Activated CD4-positive, alpha-beta T cell treated with anti-CD3 and anti-CD28 coated beads, Interleukin-2, amount 10 ng/mL, durations not matched to agents 7 days and 5 days (primary cell): ENCODE results near the gene CPNE5. TPM values are rescaled to one million over a fixed set of nuclear protein-coding genes. Genes with fewer than 3 reads are reported as not detected.
"Not testable (repeated sequence)": the region's sequence is repeated elsewhere in the genome, so short reads cannot be mapped to it uniquely, and the experiment has no call there.

ENCODE experiments used
- CTCF ChIA-PET: fragments of 350-600 bp; sonication (Branson Sonifier 250); formaldehyde crosslinking; loops from one replicate; lab custom pipeline; 2021; ENCODE audit warnings: antibody characterized with exemption; lab: Charles Lee
- POLR2A ChIA-PET: fragments of 350-600 bp; sonication (Branson Sonifier 250); formaldehyde crosslinking; loops from one replicate; lab custom pipeline; 2021; ENCODE audit warnings: antibody characterized with exemption; lab: Charles Lee
- DNase-seq: peaks from one replicate; pipeline ENCODE4 v3.0.0-alpha.2; 2020
- H3K27ac Mint-ChIP-seq: one replicate; pipeline ENCODE4 v1.8.0; 2021; ENCODE audit warnings: mild to moderate bottlenecking, moderate library complexity, mixed read lengths
- H3K27me3 Mint-ChIP-seq: one replicate; pipeline ENCODE4 v1.8.0; 2021; ENCODE audit warnings: mixed read lengths
- H3K36me3 Mint-ChIP-seq: one replicate; pipeline ENCODE4 v1.8.0; 2021; ENCODE audit warnings: low read depth, mixed read lengths
- H3K4me1 Mint-ChIP-seq: one replicate; pipeline ENCODE4 v1.8.0; 2021; ENCODE audit warnings: mixed read lengths
- H3K4me3 Mint-ChIP-seq: one replicate; pipeline ENCODE4 v1.8.0; 2021; ENCODE audit warnings: mild to moderate bottlenecking, moderate library complexity, mixed read lengths
- H3K9me3 Mint-ChIP-seq: one replicate; pipeline ENCODE4 v1.8.0; 2021; ENCODE audit warnings: mixed read lengths
- total RNA-seq, 2 experiments: library from RNA; stranded (reverse); gene quantifications; one replicate each; pipeline ENCODE4 v1.2.3, GENCODE V29; 2021

CPNE5 gene
- total RNA-seq, 2 experiments from 2014 or later = 0.47 to 1.00 TPM

GRCh38 chr6:36716476-36717093 is 122.7 kb downstream of the CPNE5 start:
- no peak overlapping the region for H3K4me3 Mint-ChIP-seq
- no peaks in the 10 kb centered on the region for H3K4me1 Mint-ChIP-seq
- H3K36me3 Mint-ChIP-seq = no peaks in the 10 kb centered on the region
- no peak for DNase-seq
- H3K27me3 Mint-ChIP-seq = no peaks in the 10 kb centered on the region
- POLR2A ChIA-PET = no interaction called here
- CTCF ChIA-PET = interaction anchor here (0.8 to 1.5 kb wide), 3 partner anchors 13 to 93 kb away, joined by 3 to 4 read pairs (median 3); no protein-coding TSS in a partner anchor
- H3K27ac Mint-ChIP-seq = no peak overlapping the region
- H3K9me3 Mint-ChIP-seq = no peaks in the 10 kb centered on the region

DNA sequence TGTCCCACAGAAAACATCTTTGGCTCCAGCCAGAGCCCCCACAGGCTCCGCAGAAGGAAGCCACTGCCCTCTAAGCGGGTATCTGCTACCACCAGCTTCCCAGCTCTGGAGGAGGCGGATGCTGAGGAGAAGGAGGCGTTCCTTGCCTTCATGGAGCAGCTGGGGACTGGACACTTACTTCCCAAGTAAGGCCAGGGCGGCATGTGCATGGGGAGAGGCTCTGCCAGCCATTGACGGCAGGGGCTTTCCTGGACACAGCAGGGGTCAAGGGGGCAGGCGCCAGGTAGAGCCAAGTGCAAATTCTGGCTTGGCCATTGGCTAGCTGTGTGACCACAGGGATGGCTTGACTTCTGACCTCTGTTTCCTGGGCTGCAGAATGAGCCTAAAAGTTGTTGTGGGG is 123.8 kb downstream of the CPNE5 start:
- CTCF ChIA-PET = interaction anchor here (1.2 kb wide), 1 partner anchor 15 kb away, joined by 3 read pairs; no protein-coding TSS in a partner anchor
- Mint-ChIP-seq H3K4me1 (no peaks in the 10 kb centered on the region), H3K36me3 (no peaks in the 10 kb centered on the region)

GRCh38 chr6:36714511-36714910 is 124.7 kb downstream of the CPNE5 start:
- CTCF ChIA-PET = interaction anchor here (0.6 kb wide), 1 partner anchor 106 kb away, joined by 3 read pairs; no protein-coding TSS in a partner anchor
- peak overlapping the region; percentile 31 for H3K27ac Mint-ChIP-seq

More for the DNA sequence above, 123.8 kb downstream of the CPNE5 start:
- H3K4me3 Mint-ChIP-seq = no peak overlapping the region
- H3K27me3 Mint-ChIP-seq = no peaks in the 10 kb centered on the region
- H3K27ac Mint-ChIP-seq = no peak overlapping the region
- H3K9me3 Mint-ChIP-seq = no peaks in the 10 kb centered on the region
- DNase-seq = no peak
- POLR2A ChIA-PET = no interaction called here

DNA sequence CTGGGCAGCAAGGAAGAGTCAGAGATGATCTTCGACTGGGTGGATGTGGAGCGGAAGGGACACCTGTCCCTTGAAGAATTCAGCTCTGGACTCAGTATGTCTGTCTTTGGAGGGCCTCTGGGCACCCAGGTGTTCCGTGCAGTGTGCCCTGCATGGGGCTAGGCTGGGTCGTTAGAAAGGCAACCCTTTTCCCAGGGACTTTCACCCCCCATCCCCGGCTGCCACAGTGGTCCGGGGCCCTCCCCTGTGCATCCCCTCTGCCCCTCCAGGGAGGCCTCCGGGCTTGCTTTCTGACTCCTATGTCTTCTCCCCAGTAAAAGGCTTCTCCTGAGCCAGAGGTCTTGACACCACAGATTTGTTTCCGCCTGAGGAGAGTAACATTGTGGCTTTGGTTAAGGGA is 125.4 kb downstream of the CPNE5 start:
- no peak overlapping the region for H3K27ac Mint-ChIP-seq
- no peak overlapping the region for H3K4me3 Mint-ChIP-seq
- ChIA-PET CTCF (no interaction called here), POLR2A (no interaction called here)
- peaks cover 4% of the 10 kb centered on the region for H3K27me3 Mint-ChIP-seq
- H3K9me3 Mint-ChIP-seq = no peaks in the 10 kb centered on the region
- H3K36me3 Mint-ChIP-seq = no peaks in the 10 kb centered on the region
- no peaks in the 10 kb centered on the region for H3K4me1 Mint-ChIP-seq
- no peak for DNase-seq

More at GRCh38 chr6:36714511-36714910, 124.7 kb downstream of the CPNE5 start:
- H3K36me3 Mint-ChIP-seq = no peaks in the 10 kb centered on the region
- peaks cover 4% of the 10 kb centered on the region for H3K27me3 Mint-ChIP-seq
- no peaks in the 10 kb centered on the region for H3K9me3 Mint-ChIP-seq
- POLR2A ChIA-PET = no interaction called here
- H3K4me3 Mint-ChIP-seq = no peak overlapping the region
- no peaks in the 10 kb centered on the region for H3K4me1 Mint-ChIP-seq
- DNase-seq = no peak

DNA sequence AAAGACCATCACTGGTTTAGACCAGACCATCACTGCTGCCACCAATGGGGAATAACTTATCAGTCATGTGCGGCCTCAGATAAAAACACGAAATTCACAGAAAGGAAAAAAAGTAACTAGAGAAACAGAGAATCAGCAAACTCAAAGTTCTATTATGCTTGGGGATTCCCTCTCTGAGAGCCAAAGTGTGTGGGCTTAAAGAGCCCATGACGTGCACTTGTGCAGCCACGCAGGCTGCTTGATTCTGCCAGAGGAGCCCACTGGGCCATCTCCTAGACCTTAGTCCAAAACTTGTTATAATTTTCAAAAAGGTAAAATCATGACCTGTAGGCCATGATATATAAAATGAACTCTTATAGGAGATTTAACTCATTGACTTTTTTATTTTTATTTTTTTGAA is 126.4 kb downstream of the CPNE5 start:
- H3K36me3 Mint-ChIP-seq = no peaks in the 10 kb centered on the region
- H3K27ac Mint-ChIP-seq = no peak overlapping the region
- CTCF ChIA-PET = interaction anchor here (1.2 kb wide), 1 partner anchor 12 kb away, joined by 4 read pairs; no protein-coding TSS in a partner anchor
- H3K4me1 Mint-ChIP-seq = no peaks in the 10 kb centered on the region
- POLR2A ChIA-PET = no interaction called here
- no peak for DNase-seq
- H3K9me3 Mint-ChIP-seq = no peaks in the 10 kb centered on the region
- peaks cover 4% of the 10 kb centered on the region for H3K27me3 Mint-ChIP-seq
- no peak overlapping the region for H3K4me3 Mint-ChIP-seq

GRCh38 chr6:36706339-36706738 is 132.9 kb downstream of the CPNE5 start:
- ChIA-PET POLR2A (no interaction called here), CTCF (interaction anchor here (1.4 kb wide), 1 partner anchor 16 kb away, joined by 4 read pairs; no protein-coding TSS in a partner anchor)
- DNase-seq = no peak
- peaks cover 3% of the 10 kb centered on the region for H3K4me1 Mint-ChIP-seq
- H3K36me3 Mint-ChIP-seq = no peaks in the 10 kb centered on the region
- peaks cover 6% of the 10 kb centered on the region for H3K27me3 Mint-ChIP-seq
- no peaks in the 10 kb centered on the region for H3K9me3 Mint-ChIP-seq
- no peak overlapping the region for H3K4me3 Mint-ChIP-seq
- no peak overlapping the region for H3K27ac Mint-ChIP-seq

- H3K36me3 Mint-ChIP-seq, H3K27ac Mint-ChIP-seq, H3K4me1 Mint-ChIP-seq, H3K27me3 Mint-ChIP-seq, H3K9me3 Mint-ChIP-seq, POLR2A ChIA-PET, H3K4me3 Mint-ChIP-seq, DNase-seq: not testable (repeated sequence)
- CTCF ChIA-PET = interaction anchor here (0.6 to 1.5 kb wide), 3 partner anchors 12 to 361 kb away, joined by 3 read pairs; no protein-coding TSS in a partner anchor
These were observed 134.2 kb downstream of the CPNE5 start for GRCh38 chr6:36704961-36705577.

- no peaks in the 10 kb centered on the region for H3K36me3 Mint-ChIP-seq
- H3K4me3 Mint-ChIP-seq = no peak overlapping the region
- H3K27ac Mint-ChIP-seq = no peak overlapping the region
- ChIA-PET POLR2A (no interaction called here), CTCF (interaction anchor here (0.7 to 1.5 kb wide), 2 partner anchors 13 to 29 kb away, joined by 3 read pairs; no protein-coding TSS in a partner anchor)
- H3K4me1 Mint-ChIP-seq = peaks cover 6% of the 10 kb centered on the region
- no peak for DNase-seq
- H3K27me3 Mint-ChIP-seq = peaks cover 1% of the 10 kb centered on the region
- no peaks in the 10 kb centered on the region for H3K9me3 Mint-ChIP-seq
These were observed 135.3 kb downstream of the CPNE5 start for GRCh38 chr6:36703982-36704381.

DNA sequence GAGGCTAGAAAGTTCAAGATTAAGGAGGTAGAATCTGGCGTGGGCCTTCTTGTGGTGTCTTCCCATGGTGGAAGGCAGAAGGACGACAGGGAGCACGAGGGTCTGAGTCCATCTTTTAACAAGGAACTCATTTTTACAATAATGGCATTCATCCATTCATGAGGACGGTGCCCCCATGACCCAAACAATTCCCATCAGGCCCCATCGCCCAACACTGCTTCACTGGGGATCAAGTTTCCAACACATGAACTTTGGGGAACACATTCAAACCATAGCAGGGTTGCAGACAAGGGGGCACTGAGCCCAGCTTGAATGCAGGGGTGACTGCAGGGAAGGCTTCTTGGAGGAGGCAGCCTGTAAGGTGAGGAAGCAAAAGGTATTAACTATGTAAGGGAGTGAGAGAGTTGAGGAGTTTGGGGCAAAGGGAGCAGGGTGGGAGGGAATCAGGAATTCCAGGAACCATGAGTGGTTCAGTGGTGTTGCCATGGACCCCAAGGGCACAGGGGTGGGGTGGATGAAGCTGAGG is 136.1 kb downstream of the CPNE5 start:
- H3K27me3 Mint-ChIP-seq = peaks cover 1% of the 10 kb centered on the region
- DNase-seq = no peak
- H3K36me3 Mint-ChIP-seq = no peaks in the 10 kb centered on the region
- no peak overlapping the region for H3K27ac Mint-ChIP-seq
- H3K9me3 Mint-ChIP-seq = no peaks in the 10 kb centered on the region
- H3K4me3 Mint-ChIP-seq = no peak overlapping the region
- POLR2A ChIA-PET = no interaction called here
- CTCF ChIA-PET = interaction anchor here (1.1 to 1.5 kb wide), 2 partner anchors 13 to 32 kb away, joined by 3 read pairs; no protein-coding TSS in a partner anchor
- peaks cover 6% of the 10 kb centered on the region for H3K4me1 Mint-ChIP-seq

DNA sequence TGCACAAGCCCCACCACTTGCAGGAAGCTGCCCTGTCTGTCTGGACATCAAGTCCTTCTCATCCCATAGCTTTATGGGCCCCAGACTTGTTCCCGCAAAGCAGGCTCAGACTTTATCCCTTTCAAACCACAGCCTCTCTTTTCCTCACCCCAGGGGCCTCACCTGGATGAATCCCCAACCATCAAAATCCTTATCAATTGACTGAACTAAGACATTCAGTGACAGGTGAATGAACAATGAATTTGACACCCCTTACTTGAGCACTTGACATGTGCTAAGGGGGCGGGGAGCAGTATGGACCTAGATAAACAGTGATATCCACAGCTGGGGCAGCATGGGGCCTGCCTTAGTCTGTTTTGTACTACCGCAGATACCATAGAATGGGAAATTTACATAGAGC is 136.6 kb downstream of the CPNE5 start:
- CTCF ChIA-PET = interaction anchor here (1.1 to 1.2 kb wide), 2 partner anchors 14 to 32 kb away, joined by 3 to 4 read pairs; no protein-coding TSS in a partner anchor
- POLR2A ChIA-PET = no interaction called here
- H3K4me3 Mint-ChIP-seq = no peak overlapping the region
- peaks cover 6% of the 10 kb centered on the region for H3K4me1 Mint-ChIP-seq
- no peaks in the 10 kb centered on the region for H3K9me3 Mint-ChIP-seq
- H3K27me3 Mint-ChIP-seq = peaks cover 1% of the 10 kb centered on the region
- no peak overlapping the region for H3K27ac Mint-ChIP-seq
- H3K36me3 Mint-ChIP-seq = no peaks in the 10 kb centered on the region
- no peak for DNase-seq

GRCh38 chr6:36701401-36701991 is 137.7 kb downstream of the CPNE5 start:
- no peak overlapping the region for H3K4me3 Mint-ChIP-seq
- CTCF ChIA-PET = interaction anchor here (1.0 to 1.2 kb wide), 2 partner anchors 15 to 211 kb away, joined by 3 to 4 read pairs; no protein-coding TSS in a partner anchor
- no peak for DNase-seq

GRCh38 chr6:36700831-36701230 is 138.4 kb downstream of the CPNE5 start:
- Mint-ChIP-seq H3K27me3 (no peaks in the 10 kb centered on the region), H3K4me1 (peaks cover 13% of the 10 kb centered on the region), H3K27ac (no peak overlapping the region), H3K4me3 (no peak overlapping the region), H3K9me3 (no peaks in the 10 kb centered on the region), H3K36me3 (no peaks in the 10 kb centered on the region)
- ChIA-PET POLR2A (no interaction called here), CTCF (interaction anchor here (1.0 to 1.1 kb wide), 2 partner anchors 11 to 211 kb away, joined by 3 to 4 read pairs; no protein-coding TSS in a partner anchor)
- DNase-seq = no peak

More at GRCh38 chr6:36701401-36701991, 137.7 kb downstream of the CPNE5 start:
- H3K27me3 Mint-ChIP-seq = no peaks in the 10 kb centered on the region
- H3K4me1 Mint-ChIP-seq = peaks cover 10% of the 10 kb centered on the region
- no peaks in the 10 kb centered on the region for H3K9me3 Mint-ChIP-seq
- H3K27ac Mint-ChIP-seq = peak overlapping the region; percentile 43
- POLR2A ChIA-PET = no interaction called here
- no peaks in the 10 kb centered on the region for H3K36me3 Mint-ChIP-seq
